ENCODE data around the gene TRPV6.

Gene TRPV6

GRCh38 chr7:142867097-142867378 is 18.5 kb downstream of the TRPV6 start:
- no peak for DNase-seq

GRCh38 chr7:142866361-142867096 is 19.0 kb downstream of the TRPV6 start:
- no peak for DNase-seq

GRCh38 chr7:142865766-142866165 is 19.8 kb downstream of the TRPV6 start:
- no peak for DNase-seq

- no peak for DNase-seq
Observed at GRCh38 chr7:142864980-142865747, 20.4 kb downstream of the TRPV6 start.

GRCh38 chr7:142863891-142864685 is 21.5 kb downstream of the TRPV6 start:
- DNase-seq, result no peak

- no peak for DNase-seq
Observed at GRCh38 chr7:142862786-142863400, 22.7 kb downstream of the TRPV6 start.

- DNase-seq, result no peak
Observed at GRCh38 chr7:142862351-142862750, 23.2 kb downstream of the TRPV6 start.

GRCh38 chr7:142860968-142861367 is 24.6 kb downstream of the TRPV6 start:
- DNase-seq, result no peak

GRCh38 chr7:142859829-142860228 is 25.7 kb downstream of the TRPV6 start:
- DNase-seq, result no peak

GRCh38 chr7:142859411-142859810 is 26.1 kb downstream of the TRPV6 start:
- no peak for DNase-seq

GRCh38 chr7:142857625-142858024 is 27.9 kb downstream of the TRPV6 start:
- no peak for DNase-seq

GRCh38 chr7:142856565-142857245 is 28.8 kb downstream of the TRPV6 start:
- no peak for DNase-seq

GRCh38 chr7:142855756-142856564 is 29.6 kb downstream of the TRPV6 start:
- DNase-seq, result no peak

- no peak for DNase-seq
Observed at GRCh38 chr7:142855114-142855743, 30.3 kb downstream of the TRPV6 start.

- no peak for DNase-seq
Observed at GRCh38 chr7:142854372-142855113, 31.0 kb downstream of the TRPV6 start, which contains the start of gene EPHB6. Gene EPHB6, plus strand, starts transcription at chr7:142855076. Its CDS starts 8,152 bp downstream, at chr7:142863228.

GRCh38 chr7:142853739-142854371 is 31.7 kb downstream of the TRPV6 start:
- peak; percentile 42 for DNase-seq

GRCh38 chr7:142851919-142852318 is 33.6 kb downstream of the TRPV6 start:
- no peak for DNase-seq

GRCh38 chr7:142851269-142851668 is 34.3 kb downstream of the TRPV6 start:
- no peak for DNase-seq

GRCh38 chr7:142847353-142847752 is 38.2 kb downstream of the TRPV6 start:
- DNase-seq, result no peak

- no peak for DNase-seq
Observed at GRCh38 chr7:142842251-142842766, 43.2 kb downstream of the TRPV6 start.
